Lower leg skin (tissue), 3 donors: Measurements from ENCODE around the gene SPHK2.

Source experiments
- POLR2A ChIP-seq, 2 donors: fragments of 450-650 bp; IDR thresholded peaks; one replicate each; pipeline ENCODE4 v1.6.1; 2016 to 2017; ENCODE audit warnings: antibody characterized with exemption in 2 of 2, mild to moderate bottlenecking in 1 of 2, moderate library complexity in 1 of 2
- TF ChIP-seq, protein P1 (sequence below), 3 donors: fragments of 450-650 bp; IDR thresholded peaks; one replicate each; pipeline ENCODE4 v1.5.1; 2016; ENCODE audit warnings: antibody characterized with exemption in 3 of 3, mild to moderate bottlenecking in 3 of 3, moderate library complexity in 2 of 3

DNA sequence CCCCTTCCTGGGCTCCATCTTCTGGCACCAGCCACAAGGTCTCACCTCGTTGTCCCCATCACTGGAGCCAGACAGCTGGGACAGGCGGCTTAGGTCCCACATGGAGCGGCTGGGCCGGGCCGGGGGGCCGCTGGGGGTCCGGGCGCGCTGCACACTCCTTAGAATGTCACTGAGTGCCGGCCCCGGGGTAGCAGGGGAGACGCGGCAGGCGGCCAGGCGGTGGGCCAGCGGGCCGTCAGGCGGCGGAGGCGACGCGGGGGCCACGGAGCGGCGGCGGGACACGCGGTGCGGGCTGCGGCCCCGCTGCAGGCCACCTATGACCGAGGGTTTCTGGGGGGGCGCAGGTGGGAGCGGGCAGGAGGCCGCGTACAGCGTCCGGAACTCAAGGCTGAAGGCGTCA is 15.9 kb upstream of the SPHK2 start:
- TF ChIP-seq POLR2A (IDR thresholded peaks at IDR 0.05) = no peak
- TF ChIP-seq, protein P1, sequence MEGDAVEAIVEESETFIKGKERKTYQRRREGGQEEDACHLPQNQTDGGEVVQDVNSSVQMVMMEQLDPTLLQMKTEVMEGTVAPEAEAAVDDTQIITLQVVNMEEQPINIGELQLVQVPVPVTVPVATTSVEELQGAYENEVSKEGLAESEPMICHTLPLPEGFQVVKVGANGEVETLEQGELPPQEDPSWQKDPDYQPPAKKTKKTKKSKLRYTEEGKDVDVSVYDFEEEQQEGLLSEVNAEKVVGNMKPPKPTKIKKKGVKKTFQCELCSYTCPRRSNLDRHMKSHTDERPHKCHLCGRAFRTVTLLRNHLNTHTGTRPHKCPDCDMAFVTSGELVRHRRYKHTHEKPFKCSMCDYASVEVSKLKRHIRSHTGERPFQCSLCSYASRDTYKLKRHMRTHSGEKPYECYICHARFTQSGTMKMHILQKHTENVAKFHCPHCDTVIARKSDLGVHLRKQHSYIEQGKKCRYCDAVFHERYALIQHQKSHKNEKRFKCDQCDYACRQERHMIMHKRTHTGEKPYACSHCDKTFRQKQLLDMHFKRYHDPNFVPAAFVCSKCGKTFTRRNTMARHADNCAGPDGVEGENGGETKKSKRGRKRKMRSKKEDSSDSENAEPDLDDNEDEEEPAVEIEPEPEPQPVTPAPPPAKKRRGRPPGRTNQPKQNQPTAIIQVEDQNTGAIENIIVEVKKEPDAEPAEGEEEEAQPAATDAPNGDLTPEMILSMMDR (IDR thresholded peaks at IDR 0.05) = no peak
